Activated CD4-positive, CD25-positive, alpha-beta regulatory T cell treated with anti-CD3 and anti-CD28 coated beads, Interleukin-2, amount 50 U/mL, for 72 hours (primary cell): Measurements from ENCODE around the gene AMOTL2.

Experiments
- DNase-seq: peaks from one replicate; pipeline ENCODE4 v3.0.0; 2021

AMOTL2 gene

DNA sequence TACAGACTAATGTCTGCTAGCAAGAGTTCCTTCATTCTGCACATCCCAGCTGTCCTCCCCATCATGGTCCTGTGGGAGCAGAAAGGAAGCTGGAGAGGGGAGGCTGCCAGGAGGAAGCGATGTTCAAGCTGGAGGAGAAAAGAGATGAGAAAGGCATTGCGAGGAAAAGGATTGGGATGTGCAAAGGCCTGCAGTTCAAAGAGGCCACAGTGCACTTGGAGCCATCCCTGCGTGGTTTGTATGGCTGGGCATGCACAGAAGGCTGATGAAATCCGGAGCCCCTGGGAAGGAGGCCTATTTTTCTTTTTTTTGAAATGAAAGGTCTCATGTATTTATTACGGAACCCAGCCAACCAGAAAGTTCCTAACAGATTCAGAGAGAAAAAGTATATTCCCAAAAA, 22.8 kb downstream of the AMOTL2 start:
- no peak for DNase-seq

DNA sequence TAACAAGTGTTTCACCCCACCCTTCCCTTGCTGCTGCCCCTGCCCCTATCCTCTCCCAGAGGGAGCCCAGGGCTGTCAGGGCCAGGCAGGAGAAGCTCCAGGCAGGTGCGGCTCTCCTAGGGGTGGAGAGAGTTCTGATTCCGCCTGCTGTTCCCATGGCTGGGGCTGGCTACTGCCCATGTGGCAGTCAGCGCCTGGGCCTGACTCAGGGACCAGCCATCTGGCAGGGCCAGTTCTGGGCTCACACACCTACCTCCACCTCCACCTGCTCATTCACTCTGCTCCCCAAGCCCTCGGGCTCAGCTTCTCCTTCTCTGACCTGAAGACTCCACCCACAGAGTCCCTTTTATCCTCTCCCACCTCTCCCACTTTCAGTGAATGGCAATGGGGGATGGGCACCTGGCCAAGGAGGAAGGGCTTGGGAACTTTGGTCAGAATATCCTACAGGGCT, 23.4 kb downstream of the AMOTL2 start:
- DNase-seq: no peak

DNA sequence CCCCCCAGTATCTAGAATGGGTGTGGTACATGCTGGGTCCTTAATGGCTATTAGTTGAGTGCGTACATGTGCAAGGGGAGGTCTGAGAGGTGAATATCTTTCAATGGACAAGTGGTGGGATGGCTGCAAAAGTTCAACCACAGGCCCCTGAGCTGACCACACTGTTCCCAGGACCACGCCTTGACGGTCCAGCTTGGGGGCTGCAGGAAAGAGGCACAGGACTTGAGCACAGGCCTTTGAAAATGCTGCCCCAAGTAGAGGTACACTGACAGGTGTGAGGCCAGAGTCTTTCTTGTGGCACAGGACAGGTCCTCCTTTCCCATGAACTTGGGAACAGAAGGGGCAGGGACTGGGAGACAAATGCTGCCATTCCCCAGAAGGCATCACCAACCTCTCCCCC, 24.0 kb downstream of the AMOTL2 start:
- DNase-seq: no peak

DNA sequence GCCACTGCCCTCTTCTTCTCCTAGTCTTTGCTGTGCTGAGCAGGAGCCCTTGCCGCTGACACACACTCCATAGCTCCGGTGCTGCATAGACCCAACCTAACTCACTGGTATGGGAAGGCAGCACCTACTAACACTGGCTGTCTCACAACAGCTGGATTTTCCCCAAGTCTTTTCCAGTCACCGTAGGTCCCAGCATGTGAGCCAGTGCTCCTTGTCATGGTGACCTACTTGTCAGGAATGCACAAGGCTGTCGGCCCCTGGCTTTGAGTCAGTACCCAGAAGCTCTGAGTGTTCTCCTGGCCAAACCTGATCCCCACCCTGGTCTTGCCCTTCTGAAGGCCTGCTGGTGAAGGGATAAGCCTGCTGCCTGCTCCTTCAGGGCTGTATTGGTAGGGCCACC, 25.7 kb downstream of the AMOTL2 start:
- DNase-seq: no peak

DNA sequence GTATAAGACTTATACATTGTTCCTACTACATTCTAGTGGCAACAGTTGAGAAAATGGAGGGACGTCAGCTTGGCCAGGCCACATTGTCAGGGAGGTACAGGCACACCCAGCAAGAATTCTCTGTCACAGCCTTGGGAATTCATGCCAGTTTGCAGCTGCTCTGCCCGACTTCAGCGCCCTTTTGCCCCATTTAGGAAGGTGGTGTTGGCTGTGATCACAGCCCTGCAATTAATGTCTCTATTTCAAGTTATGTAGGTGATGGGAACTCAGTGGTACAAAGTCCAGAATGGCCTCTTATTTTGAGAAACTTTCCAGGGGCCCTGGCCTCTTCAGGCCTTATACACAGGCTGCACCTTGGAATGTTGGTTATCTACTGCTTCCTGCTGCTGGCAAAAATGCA, 26.7 kb downstream of the AMOTL2 start:
- DNase-seq: no peak

DNA sequence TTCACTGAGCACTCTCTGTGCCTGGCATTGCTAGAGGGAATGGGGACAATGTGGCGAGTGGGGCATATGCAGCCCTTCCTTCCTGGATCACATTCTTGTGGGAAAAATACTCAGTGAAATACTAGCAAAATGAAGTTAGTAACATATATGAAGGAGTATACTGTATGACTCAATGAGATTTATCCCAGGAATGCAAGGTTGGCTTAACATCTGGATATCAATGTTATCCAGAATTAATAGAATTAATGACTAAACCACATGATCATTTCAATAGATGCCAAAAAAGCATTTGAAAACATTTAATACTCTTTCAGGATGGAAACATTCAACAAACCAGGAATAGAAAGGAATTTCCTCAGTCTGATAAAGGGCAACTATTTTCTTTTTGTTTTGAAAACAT, 27.5 kb downstream of the AMOTL2 start:
- DNase-seq: no peak

DNA sequence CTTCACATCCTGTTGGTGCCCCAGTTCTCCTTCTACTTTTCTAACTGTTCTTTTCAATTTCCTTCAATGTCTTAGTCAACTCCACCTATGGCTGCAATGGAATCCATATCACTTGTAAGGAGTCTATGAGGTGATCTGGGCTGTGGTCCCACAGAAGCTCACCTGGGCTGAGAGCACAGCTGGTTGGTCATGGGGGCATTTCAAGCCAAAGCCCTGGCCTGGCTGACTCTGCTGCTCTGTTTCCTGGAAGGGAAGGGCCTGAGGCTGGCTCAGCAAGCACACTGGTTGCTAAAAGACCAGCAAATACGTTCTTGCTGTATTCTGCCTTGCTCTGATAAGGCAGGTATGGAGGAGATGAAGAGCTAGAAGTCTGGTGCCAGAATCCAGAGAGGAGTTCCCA, 29.0 kb downstream of the AMOTL2 start:
- no peak for DNase-seq

DNA sequence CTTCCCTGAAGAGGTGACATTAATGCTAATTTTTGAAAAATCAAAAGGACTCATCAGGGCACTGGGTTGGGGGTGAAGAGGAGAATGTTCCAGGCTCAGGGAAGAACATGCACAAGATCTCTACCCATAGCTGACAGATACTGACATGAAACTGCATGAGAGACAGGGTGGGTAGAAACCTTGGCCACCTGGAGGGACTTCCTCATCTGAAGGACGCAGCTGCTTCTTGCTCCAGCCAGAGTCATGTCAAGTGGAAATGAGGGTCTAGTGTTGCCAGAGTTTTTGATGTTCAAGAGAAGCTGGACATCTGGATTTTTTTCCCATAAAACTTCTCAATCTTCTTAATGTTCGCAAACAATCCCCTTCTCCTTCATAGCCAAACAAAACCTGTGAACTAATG, 29.7 kb downstream of the AMOTL2 start:
- no peak for DNase-seq

DNA sequence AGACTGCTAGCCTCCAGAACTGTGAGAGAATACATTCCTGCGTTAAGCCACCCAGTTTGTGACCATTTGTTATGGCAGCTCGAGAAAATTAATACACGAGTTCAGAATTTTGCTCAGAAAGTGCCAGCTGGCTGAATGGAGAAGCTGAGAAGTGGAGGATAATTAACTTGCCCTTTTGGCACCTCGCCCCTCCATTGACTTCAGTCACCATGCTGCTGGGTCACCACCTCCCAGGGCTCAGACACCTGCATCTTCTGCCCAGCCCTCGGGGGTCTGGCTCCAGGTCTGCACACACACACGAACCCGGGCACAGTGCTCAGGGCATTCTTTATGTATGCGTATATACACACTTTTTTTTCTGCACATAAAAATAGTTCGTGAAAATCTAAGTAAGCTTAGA, 32.0 kb downstream of the AMOTL2 start:
- no peak for DNase-seq

DNA sequence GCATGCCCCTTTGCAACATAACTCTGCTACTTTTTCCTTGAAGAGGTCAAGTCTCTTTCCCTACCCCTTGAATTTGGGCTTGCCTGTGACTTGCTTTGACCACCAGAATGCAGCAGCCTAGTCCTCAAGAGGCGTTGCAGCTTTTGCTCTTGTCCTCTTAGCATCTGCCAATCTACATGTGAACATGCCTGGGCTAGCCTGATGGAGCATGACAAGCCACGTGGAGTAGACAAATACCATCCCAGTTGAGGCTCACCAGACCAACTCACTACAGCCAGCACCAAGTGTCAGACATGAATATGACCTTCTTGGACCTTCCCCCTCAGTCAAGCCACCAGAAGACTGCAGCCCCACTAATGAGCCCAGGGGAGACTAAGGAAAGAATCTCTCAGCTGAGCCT, 32.9 kb downstream of the AMOTL2 start:
- no peak for DNase-seq

DNA sequence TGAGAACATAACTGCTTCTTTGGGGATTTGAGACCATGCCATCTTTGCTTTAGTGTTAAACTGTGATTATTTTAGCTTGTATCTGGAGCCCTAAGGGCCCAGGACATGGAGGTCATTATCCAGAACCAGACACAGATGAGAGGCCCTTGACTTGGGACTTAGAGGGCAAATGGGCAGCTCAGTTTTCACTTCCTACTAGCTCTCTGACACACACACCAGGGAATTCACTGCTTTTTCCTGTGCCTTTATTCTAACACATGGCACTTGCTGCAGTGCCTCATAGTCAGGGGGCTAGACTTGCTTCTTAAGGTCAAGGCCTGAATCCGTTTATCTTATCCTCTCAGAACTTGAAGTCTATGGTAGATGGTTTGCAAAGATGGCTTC, 33.3 kb downstream of the AMOTL2 start:
- DNase-seq: no peak

DNA sequence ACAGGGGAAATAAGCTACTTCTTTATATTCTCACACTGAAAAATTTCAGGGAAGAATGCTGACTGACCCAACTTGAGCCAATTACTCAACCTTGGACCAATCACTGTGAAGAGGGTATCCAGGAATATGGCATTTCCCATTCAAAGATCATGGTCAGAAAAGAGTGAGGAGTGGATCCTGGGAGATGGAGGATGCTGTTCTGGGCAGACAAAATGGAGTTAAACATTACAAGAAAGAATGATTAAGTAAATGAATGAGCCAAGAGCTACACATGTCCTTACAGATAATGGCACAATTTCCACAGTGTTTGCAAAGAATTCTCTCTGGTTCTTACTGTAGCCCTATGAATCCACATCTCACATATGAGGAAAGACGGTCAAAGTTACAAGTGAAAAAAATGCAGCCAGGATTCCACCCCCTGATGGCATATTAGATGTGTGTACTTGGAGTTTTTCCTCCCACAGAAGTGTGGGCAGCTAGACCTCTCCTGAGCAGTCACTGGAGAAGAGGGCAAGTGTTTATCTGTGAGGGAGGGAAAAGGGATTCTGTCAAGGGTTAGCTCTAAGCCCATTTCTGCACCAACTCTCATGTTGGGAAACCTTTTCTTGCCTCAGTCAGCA, 33.8 kb downstream of the AMOTL2 start:
- no peak for DNase-seq

DNA sequence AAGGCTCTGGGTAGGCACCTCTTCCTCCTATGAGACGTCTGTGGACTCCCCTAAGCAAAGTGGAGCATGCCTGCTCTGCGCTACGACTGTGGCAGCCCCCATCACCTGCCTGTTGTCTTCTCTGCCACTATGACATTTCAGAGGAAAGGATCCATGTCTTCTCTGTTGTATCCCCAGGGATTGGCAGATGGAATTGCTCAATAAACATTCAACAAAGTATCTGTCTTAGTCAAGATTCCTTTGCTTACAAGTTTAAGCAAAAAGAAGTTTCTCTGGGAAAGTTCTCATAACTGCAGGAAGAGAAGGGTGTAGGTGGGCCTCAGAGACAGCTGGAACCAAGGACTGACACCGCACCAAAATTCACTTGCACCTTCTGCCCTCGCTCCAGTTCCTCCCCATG, 34.3 kb downstream of the AMOTL2 start:
- no peak for DNase-seq

DNA sequence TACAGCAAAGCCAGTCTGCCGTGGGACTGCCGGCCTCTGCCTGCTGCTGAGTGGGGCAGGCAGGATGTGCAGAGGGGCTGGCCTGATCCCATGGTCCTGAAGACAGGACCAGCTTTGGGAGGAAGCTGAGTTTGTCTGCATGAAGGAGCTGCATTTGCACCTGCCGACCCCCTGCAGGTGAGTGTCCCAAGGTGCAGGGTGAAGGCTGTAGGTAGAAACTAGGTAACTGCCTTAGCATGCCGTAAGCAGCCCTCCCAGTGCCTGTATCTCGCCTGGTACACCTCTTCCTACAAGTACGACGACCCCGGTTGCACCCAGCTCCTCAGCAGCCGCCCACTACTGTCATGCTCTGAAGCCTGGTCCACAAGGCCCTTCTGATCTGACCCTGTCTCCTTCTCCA, 34.9 kb downstream of the AMOTL2 start:
- no peak for DNase-seq

DNA sequence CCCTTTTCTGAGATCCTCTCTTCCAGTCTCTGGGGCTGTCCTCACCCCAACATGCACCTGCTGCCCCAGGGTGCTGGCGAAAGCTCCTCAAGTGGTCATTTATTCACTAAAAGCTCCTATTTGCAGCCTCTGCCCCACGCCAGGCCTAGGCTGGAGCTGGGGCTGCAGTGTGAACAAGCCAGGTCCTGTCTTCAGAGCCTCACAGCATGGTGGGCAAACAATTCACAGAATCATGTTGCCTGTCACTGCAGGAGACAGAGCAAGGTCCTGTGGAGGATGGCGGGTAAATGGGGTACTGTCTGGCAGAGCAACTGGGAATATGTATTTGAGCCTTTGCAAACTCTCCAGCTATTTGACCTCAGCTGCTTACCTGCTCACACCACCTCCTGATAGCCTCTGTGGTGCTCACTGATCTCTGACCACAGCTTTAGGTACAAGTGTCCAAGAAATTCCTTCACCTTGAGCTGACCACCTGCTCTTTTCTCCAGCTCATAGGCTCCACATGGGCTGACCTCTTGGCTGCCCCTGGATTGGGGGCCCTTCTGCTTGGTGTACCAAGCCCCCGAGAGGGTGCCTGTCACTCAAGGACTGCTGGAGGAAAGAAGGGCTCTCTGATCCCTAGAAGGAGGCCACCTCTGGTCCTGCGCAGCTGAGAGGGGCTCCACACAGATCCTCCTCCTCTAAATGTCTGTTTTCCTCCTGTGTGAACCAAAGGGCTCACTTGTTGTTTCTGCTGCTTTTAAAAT, 35.6 kb downstream of the AMOTL2 start:
- DNase-seq: no peak

DNA sequence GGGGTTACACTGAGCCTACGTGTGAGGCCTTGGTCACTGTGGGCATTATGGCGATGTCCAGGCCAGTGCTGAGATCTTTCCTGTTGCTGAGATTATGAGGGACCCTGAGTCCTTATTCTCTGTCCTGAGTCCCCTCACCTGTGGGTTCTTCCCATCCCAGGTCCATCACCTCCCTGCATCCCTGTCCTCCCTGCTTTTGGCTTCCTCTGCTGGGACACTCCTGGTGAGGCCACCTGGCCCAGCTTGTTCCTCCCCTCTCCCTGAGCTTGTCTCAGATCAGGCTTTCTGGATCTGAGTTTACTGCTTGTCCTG, 36.1 kb downstream of the AMOTL2 start:
- DNase-seq: no peak

DNA sequence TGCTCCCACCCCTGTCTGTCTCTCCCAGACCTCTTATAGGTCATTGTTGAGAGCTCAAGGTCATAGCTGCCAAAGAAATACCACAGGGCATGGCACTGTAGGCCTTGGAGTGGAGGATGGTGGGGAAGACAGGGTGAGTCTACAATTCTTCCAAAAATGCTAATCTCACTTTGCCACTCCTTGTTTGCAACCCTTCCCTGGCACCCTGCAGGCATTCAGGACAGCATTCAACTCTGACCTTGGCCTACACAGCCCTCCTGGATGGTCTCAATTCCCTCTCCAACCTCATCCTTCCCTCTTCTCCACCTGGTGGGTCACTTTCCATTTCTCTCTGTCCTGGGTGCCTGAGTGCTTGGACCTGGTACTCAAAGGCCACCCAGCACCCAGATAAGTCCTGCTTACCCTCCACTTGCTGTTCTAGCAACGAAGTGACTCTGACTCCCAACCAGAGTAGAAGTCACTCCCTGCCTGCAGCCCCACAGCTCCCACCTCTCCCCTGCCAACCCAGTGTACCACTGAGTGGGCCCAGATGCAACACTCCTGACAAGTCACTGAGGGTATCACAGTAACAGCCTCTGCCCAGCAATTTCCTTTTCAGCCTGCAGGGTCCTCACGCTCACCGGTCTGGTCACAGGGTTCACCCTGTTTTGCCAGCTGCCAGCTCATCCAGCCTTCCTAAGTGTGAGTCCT, 36.6 kb downstream of the AMOTL2 start:
- DNase-seq: no peak

DNA sequence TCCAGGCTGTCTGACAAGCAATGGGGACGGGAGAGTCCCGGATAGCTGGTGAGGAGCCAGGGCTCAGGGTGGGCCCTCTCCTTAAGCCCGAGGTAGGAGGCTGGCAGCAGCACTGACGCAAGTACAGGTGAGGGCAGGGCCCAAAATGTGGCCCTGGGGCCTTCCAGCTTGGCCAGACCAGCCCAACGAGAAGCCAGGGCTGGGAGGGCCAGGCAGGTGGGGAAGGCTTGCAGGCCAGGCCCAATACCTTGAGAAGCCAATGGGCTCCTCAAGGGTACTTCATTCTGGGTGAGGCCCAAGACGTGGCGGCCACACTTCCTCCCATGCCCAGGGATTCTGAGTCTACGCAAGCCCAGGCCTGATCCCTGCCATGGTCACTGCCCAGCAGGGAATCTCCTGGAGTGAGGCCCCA, 37.2 kb downstream of the AMOTL2 start:
- no peak for DNase-seq

DNA sequence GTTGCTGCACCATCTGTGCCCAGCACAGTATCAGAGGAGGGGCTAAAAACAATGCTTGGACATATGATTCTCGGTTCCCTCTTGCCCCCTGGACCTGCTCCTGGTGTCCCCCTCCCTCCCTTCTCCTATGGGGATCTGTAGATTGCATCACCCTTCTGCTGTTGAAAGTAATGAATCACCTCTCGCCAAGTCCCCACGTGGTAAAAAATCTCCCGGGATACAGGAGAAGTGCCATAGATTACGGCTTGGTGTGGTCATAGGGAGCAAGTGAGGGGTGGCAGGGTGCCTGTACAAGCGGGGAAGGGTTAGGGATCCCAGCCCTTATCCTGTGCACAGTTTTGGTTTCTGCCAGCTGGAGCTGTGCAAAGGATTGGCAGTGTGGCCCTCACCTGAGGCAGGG, 37.7 kb downstream of the AMOTL2 start:
- no peak for DNase-seq

DNA sequence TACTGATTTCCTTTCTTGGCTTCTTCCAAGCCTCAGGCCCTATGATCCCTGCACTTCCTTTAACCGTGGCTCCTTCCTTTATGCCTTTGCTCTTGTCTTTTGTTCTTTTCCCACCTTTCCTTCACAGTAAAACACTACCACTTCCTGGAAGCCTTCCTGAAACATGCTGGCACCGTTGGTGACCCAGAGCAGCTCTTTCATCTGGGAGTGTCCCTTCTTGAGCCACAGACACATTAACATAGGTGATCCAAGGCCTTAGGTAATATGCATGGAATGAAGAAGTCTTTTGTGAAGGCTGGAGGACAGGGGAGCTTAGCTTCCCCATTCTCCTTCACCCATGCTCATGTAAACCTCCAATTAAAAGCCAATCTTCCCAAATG, 39.4 kb downstream of the AMOTL2 start:
- DNase-seq: no peak

DNA sequence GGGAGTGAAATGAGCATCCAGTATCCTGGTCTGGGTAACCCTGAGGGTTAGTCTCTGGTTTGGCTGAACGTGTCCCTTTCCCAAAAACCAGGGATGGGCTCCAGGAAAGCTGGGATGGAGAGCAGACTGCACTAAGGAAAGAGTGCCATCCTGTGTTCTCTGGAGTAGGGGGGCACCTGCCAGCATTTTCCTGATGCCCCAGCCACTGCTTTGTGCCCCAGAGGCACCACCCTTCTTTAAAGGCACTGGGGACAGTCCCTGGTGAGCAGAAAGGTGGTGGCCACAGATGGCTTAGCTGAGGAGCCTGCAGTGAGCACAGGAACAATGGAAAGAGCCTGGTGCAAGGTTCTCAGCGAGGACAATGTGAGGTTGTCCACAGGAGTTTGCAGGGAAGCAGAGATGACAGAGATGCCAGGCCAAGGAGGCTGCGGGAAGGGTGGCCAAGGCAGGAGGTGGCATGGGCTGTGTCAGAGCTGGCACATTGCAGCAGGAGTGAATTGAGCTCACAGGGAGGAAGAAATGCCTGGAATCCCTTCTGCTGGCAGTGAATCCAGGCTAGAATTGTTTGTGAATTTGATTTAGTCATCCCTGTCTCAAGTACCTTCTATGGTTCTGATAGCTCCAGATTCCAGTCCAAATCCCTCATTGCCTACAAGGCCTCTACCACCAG, 39.9 kb downstream of the AMOTL2 start:
- no peak for DNase-seq

DNA sequence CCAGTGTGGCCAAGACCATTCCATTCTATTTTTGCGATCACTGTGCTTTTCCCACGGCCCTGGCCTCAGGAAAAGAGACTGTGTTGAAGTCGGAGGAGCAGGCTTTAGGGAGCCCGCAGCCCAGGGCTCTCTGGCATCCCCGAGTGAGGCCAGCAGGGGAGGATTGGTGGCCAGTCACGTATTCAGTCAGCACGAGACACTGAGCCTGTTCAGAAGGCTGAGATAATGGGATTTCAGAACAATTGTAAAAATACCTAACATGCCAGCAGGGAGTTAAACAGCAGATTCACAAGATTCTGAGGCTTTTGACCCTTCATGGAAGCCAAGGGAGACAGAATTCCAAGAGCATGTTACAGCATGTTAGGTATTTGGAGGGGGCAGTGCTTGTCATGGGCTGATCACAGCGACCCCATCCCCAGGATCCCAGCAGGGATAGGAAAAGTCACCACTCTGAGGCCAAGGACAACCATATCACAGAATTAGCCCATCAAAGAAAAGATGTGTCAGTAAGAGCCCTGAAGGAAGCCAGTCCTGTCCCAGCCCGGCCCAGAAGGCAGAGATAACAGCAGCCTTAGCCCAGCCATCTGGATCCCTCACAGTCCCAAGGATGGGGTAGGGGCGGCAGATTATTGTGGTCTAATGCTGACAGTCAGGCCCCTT, 40.6 kb downstream of the AMOTL2 start:
- no peak for DNase-seq

DNA sequence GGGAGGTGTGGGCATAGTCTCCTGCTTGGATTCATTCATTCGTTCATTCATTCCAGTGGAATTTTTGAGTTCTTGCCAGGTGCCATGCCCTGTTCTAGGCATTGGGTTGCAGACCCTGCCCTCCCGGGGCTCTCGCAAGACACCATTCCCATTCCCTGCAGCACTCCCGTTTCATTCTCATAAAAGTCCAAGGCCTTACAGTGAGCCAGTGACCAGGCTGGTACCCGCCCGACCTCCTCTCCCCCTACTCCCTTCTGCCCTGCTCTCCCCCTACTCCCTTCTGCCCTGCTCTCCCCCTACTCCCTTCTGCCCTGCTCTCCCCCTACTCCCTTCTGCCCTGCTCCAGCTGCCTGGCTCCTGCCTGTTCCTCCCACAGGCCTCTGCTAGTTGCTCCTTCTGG, 41.9 kb downstream of the AMOTL2 start:
- no peak for DNase-seq

DNA sequence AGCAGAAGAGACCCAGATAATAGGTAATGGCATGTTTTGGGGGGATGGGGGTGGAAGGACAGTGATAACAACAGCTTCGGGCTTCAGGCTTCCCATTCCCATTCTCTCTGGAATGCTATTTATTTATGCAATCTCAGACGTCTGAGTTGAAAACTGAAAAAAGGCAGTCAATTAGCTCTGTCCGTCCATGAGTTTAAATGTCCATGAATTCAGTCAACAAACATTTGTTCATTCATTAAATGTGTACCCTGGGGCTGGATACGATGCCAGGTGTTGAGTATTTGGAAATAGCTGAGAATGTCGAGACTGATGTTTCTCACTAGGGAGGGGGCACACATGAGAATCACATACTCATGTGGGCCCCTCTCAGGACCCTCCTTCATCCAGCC, 42.4 kb downstream of the AMOTL2 start:
- DNase-seq: no peak
